Activated naive CD4-positive, alpha-beta T cell treated with anti-CD3 and anti-CD28 coated beads for 36 hours (primary cell): ENCODE results near the gene NPB. TPM values are rescaled to one million over a fixed set of nuclear protein-coding genes. Genes with fewer than 3 reads are reported as not detected.

Experiments
- CTCF ChIA-PET: fragments of 350-600 bp; sonication (Branson Sonifier 250); formaldehyde crosslinking; loops from one replicate; lab custom pipeline; 2021; ENCODE audit warnings: antibody characterized with exemption; lab: Charles Lee
- DNase-seq: peaks from one replicate; pipeline ENCODE4 v3.0.0-alpha.2; 2020
- H3K27ac Mint-ChIP-seq: one replicate; pipeline ENCODE4 v1.8.0; 2021; ENCODE audit warnings: mild to moderate bottlenecking, mixed read lengths
- H3K27me3 Mint-ChIP-seq: one replicate; pipeline ENCODE4 v1.8.0; 2021; ENCODE audit warnings: low read depth, mixed read lengths
- H3K36me3 Mint-ChIP-seq: one replicate; pipeline ENCODE4 v1.8.0; 2021; ENCODE audit warnings: low read depth, mixed read lengths
- H3K4me1 Mint-ChIP-seq: one replicate; pipeline ENCODE4 v1.8.0; 2021; ENCODE audit warnings: low read depth, mixed read lengths
- H3K4me3 Mint-ChIP-seq: one replicate; pipeline ENCODE4 v1.8.0; 2021; ENCODE audit warnings: mild to moderate bottlenecking, moderate library complexity, mixed read lengths
- H3K9me3 Mint-ChIP-seq: one replicate; pipeline ENCODE4 v1.8.0; 2021; ENCODE audit warnings: mixed read lengths
- intact Hi-C: fragments of 100-400 bp; cut with micrococcal nuclease; formaldehyde crosslinking; loops from one replicate; pipeline ENCODE4 v1.15.1; 2023
- total RNA-seq, 2 experiments: library from RNA; stranded (reverse); gene quantifications; one replicate each; pipeline ENCODE4 v1.2.3, GENCODE V29; 2021

NPB gene
- total RNA-seq, 2 experiments from 2014 or later = 0.12 to 0.19 TPM

- no peak for DNase-seq
Measured at GRCh38 chr17:81920612-81921536, 18.8 kb downstream of the NPB start.

DNA sequence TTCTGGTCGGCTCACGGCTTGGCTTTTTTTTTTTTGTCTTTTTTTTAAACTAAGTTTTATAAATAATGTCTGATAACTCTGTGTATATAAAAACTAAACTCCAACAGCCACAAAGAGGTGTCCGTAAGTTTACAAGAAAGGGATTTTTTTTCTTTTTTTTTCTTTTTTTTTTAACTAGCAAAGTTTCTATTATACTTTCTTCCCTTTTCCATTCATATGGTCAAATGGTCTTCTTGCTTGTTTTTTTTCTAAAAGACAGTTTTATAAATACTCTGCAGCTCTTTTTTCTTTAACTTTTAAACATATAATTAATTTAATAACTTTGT, 19.5 kb downstream of the NPB start:
- Mint-ChIP-seq H3K4me3 (no peak overlapping the region), H3K27ac (no peak overlapping the region), H3K4me1 (peaks cover 42% of the 10 kb centered on the region), H3K27me3 (no peaks in the 10 kb centered on the region), H3K9me3 (no peaks in the 10 kb centered on the region), H3K36me3 (peaks cover 3% of the 10 kb centered on the region)
- DNase-seq = no peak
- intact Hi-C loops = no loop called here
- CTCF ChIA-PET = no interaction called here

More at GRCh38 chr17:81920612-81921536, 18.8 kb downstream of the NPB start:
- Mint-ChIP-seq H3K27ac (no peak overlapping the region), H3K4me1 (peaks cover 42% of the 10 kb centered on the region), H3K9me3 (no peaks in the 10 kb centered on the region), H3K4me3 (no peak overlapping the region), H3K36me3 (peaks cover 4% of the 10 kb centered on the region), H3K27me3 (no peaks in the 10 kb centered on the region)
- CTCF ChIA-PET = no interaction called here
- intact Hi-C loops = no loop called here

- CTCF ChIA-PET = no interaction called here
- no peak for DNase-seq
- Mint-ChIP-seq H3K4me1 (peaks cover 37% of the 10 kb centered on the region), H3K9me3 (no peaks in the 10 kb centered on the region), H3K27me3 (no peaks in the 10 kb centered on the region), H3K4me3 (no peak overlapping the region), H3K36me3 (peaks cover 3% of the 10 kb centered on the region), H3K27ac (no peak overlapping the region)
- intact Hi-C loops = no loop called here
Measured at GRCh38 chr17:81921996-81922565, 20.0 kb downstream of the NPB start.

GRCh38 chr17:81922566-81923301, 20.7 kb downstream of the NPB start:
- DNase-seq = no peak
- Mint-ChIP-seq H3K4me1 (peaks cover 34% of the 10 kb centered on the region), H3K27me3 (no peaks in the 10 kb centered on the region), H3K36me3 (peaks cover 3% of the 10 kb centered on the region), H3K9me3 (no peaks in the 10 kb centered on the region), H3K4me3 (no peak overlapping the region), H3K27ac (no peak overlapping the region)
- intact Hi-C loops = no loop called here
- CTCF ChIA-PET = no interaction called here

- Mint-ChIP-seq H3K4me1 (peaks cover 26% of the 10 kb centered on the region), H3K27me3 (no peaks in the 10 kb centered on the region), H3K9me3 (no peaks in the 10 kb centered on the region), H3K27ac (no peak overlapping the region), H3K36me3 (peaks cover 2% of the 10 kb centered on the region), H3K4me3 (no peak overlapping the region)
- CTCF ChIA-PET = no interaction called here
- DNase-seq = no peak
- intact Hi-C loops = no loop called here
Measured at GRCh38 chr17:81923302-81924260, 21.5 kb downstream of the NPB start.

GRCh38 chr17:81924557-81925532, 22.8 kb downstream of the NPB start:
- intact Hi-C loops = no loop called here
- Mint-ChIP-seq H3K36me3 (peaks cover 2% of the 10 kb centered on the region), H3K27me3 (peaks cover 3% of the 10 kb centered on the region), H3K4me3 (peak overlapping the region; percentile 29), H3K27ac (peak overlapping the region; percentile 30), H3K9me3 (no peaks in the 10 kb centered on the region), H3K4me1 (peaks cover 25% of the 10 kb centered on the region)
- CTCF ChIA-PET = interaction anchor here (1.3 kb wide), 1 partner anchor 54 kb away, joined by 4 read pairs; the partner anchor contains the start of gene ARHGDIA
- no peak for DNase-seq

DNA sequence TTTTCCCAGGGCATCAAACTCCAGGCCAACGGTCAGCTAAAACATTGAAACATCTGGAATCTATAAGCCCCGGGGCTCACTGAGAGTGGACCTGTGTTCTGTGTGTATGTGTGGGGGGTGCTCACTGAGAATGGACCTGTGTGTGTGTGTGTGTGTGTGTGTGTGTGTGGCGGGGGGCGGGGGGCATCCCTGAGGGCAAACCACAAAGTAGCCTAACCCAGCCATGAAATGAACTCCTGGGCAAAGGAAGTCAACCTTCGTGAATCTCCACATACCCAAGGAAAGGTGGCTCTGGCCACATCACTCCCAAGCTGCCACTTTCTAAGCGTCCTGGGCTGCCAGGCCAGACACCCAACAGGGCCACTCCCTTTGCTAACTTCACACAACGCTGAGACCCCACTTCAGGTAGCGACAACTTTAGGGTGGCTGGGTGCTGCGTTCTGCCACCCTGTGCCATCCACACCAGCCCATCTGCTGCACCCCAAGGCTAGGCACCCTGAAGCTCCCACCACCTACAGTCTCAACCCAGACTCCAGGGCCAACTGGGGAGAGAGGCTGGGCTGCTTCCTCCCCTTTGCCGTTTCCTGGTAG, 23.9 kb downstream of the NPB start:
- Mint-ChIP-seq H3K9me3 (no peaks in the 10 kb centered on the region), H3K36me3 (peaks cover 2% of the 10 kb centered on the region), H3K4me1 (peaks cover 25% of the 10 kb centered on the region), H3K27me3 (peaks cover 5% of the 10 kb centered on the region), H3K27ac (peak overlapping the region; percentile 86), H3K4me3 (peak overlapping the region; percentile 76)
- CTCF ChIA-PET = interaction anchor here (0.9 to 2.6 kb wide), 2 partner anchors 9 to 10 kb away, joined by 3 to 7 read pairs; partner anchors contain the start of gene SIRT7
- intact Hi-C loops = loop anchor here (2.0 kb wide), 4 partner anchors 35 to 65 kb away; partner anchors contain the start of genes ALYREF, ANAPC11, ARHGDIA and ASPSCR1
- DNase-seq = no peak

GRCh38 chr17:81926451-81927151, 24.6 kb downstream of the NPB start:
- H3K27me3 Mint-ChIP-seq = peaks cover 5% of the 10 kb centered on the region
- CTCF ChIA-PET = interaction anchor here (0.9 to 2.6 kb wide), 2 partner anchors 9 to 10 kb away, joined by 3 to 7 read pairs; partner anchors contain the start of gene SIRT7
- peak; percentile 71 for DNase-seq
- no peaks in the 10 kb centered on the region for H3K9me3 Mint-ChIP-seq
- intact Hi-C loops = loop anchor here (1.0 to 2.0 kb wide), 6 partner anchors 8 to 286 kb away; partner anchors contain the start of genes ALYREF, ANAPC11, ARHGDIA and ASPSCR1
- peak overlapping the region; percentile 86 for H3K27ac Mint-ChIP-seq
- H3K36me3 Mint-ChIP-seq = peaks cover 2% of the 10 kb centered on the region
- peaks cover 25% of the 10 kb centered on the region for H3K4me1 Mint-ChIP-seq
- peak overlapping the region; percentile 76 for H3K4me3 Mint-ChIP-seq

DNA sequence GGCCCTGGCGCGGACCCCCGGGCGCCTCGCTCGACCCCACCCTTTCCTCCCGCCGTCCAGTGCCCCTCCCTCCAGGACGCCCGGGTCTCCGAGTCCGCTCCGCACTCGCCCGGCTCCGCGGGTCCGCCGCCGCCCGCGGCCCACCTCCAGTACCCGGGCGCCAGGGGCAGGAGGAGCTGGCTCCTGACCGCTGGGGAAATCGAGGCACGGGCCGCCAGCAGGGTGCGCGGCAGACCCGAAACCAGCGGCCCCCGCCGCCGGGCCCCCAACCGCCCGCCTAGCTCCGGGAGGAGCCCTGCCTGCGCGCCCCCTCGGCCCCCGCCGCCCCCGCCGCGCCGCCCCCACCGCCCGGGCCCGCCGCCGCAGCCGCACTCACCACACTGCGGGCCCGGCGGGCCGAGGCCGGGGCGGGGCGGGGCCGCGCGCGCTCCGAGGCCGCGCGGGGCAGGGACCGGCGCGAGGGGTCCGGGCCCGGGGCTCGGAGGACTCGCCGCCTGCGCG, 25.2 kb downstream of the NPB start:
- H3K27ac Mint-ChIP-seq = no peak overlapping the region
- peaks cover 1% of the 10 kb centered on the region for H3K36me3 Mint-ChIP-seq
- intact Hi-C loops = loop anchor here (1.0 to 2.0 kb wide), 6 partner anchors 9 to 285 kb away; partner anchors contain the start of genes ALYREF, ANAPC11, ARHGDIA and ASPSCR1
- DNase-seq = no peak
- no peaks in the 10 kb centered on the region for H3K9me3 Mint-ChIP-seq
- peak overlapping the region; percentile 55 for H3K4me3 Mint-ChIP-seq
- CTCF ChIA-PET = interaction anchor here (0.7 to 2.6 kb wide), 4 partner anchors 7 to 95 kb away, joined by 3 to 7 read pairs (median 4); partner anchors contain the start of genes CENPX and SIRT7
- peaks cover 25% of the 10 kb centered on the region for H3K4me1 Mint-ChIP-seq
- H3K27me3 Mint-ChIP-seq = peaks cover 5% of the 10 kb centered on the region
